HG03354 (cell line): ENCODE data around the gene NOXRED1.

ENCODE experiments used
- ATAC-seq: cut with Tn5 transposase; IDR thresholded peaks from one replicate; pipeline ENCODE4 v1.9.1; 2021; ENCODE audit warnings: mild to moderate bottlenecking; ENCODE audit not compliant: unreplicated experiment, poor library complexity, severe bottlenecking

Gene NOXRED1

DNA sequence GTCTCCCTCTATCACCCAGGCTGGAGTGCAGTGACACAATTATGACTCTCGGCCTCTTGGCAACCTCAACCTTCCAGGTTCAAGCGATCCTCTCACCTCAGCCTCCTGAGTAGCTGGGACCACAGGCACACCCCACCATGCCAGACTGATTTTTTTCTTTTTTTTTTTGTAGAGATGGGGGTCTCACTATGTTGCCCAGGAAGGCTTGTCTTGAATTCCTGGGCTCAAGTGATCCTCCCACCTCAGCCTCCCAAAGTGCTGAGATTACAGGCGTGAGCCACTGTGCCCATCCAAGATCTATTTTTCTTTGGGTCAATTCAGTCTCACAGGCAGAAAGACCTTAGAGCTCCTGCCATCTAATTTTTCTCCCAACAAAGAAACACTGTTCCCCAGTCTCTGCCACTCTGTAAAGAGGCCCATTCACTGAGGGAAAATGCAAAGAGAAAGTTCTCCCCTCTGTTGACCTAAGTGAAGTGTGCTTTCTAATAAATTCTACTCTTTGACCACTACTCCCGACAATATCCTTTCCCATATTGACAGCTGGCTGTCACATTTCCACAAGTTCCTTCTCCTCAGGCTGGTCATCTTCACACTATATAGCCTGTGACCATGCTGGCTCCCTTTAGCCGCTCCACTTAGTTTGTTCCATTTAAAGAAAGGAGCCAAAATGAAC lies 69.7 kb downstream of the NOXRED1 start:
- ATAC-seq, result no peak

DNA sequence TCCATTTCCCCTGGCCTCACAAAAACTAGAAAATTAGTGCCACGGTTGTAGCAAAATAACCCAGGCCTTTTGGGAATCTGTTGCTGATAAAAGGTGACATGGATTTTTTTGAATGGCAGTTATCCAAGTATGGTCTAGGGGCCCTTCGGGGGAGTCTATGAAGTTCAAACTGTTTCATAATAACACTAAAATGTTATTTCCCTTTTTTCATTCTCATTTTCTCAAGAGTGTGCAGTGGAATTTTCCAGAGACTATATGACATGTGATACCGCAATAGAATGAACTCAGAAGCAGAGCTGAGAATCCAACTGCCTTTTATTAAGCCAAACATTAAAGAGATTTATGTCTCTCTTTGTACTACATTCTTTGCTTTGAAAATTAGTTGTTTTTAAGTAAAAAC lies 75.6 kb downstream of the NOXRED1 start:
- no peak for ATAC-seq

DNA sequence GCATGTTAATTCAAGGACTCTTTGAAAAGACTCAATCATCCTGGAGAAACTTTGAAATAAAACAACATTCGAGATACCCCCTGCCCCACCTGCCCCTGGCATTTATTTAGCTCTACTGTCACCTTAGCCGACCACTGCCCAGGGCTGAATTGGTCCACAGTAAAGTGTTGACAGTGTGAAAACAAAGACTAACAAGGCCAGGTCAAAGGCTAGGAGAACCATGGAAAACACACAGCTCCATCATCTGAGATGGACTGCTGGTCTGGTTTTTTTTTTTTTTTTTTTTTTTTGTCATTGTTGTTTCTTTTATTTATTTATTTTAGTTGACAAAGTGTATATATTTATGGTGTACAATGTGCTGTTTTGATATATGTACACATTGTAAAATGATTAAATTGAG lies 76.8 kb downstream of the NOXRED1 start:
- no peak for ATAC-seq

DNA sequence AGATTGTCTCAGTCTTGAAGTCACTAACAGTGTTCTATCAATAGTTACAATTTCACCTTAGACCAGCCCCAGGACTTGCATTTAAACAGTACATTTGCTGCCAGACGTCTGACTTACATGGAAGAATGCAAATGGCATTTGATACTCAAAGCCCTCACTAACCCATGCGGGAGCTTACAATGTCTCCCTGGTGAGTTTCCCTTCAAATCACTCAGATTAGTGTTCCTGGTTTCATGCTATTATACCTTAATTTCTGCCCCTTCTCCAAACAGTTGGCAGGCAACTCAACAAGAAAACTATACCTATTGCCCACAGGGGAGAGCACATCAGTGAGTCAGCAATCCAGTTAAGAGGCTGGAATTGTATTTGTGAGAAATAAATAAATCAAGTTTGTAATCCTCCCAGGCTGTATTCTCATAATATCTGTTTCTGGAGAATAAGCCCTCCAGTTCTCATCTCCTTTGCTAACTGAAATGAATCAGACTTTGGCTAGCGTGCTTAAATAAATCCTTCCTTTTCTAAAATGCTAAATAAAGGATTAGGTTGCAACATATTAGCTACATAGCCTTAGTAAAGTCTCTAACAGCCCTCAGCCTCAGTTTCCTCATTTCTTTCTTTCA lies 78.8 kb downstream of the NOXRED1 start:
- ATAC-seq, result no peak
